Right lobe of liver (tissue), 6 donors: ENCODE data around the gene ARHGEF1. TPM values are rescaled to one million over a fixed set of nuclear protein-coding genes. Genes with fewer than 3 reads are reported as not detected.

Experiments
- ATAC-seq, 4 donors: fragments of 200-7000 bp; cut with Tn5 transposase; one replicate each; pipeline ENCODE4 v1.9.1; 2020; ENCODE audit warnings: mild to moderate bottlenecking in 4 of 4, moderate library complexity in 4 of 4
- DNase-seq, 3 donors: peaks; one replicate each; pipeline ENCODE4 v3.0.0-alpha.2; 2020
- H3K27ac ChIP-seq, 3 donors: fragments of 200-600 bp; one replicate each; pipeline ENCODE4 v1.8.0; 2022
- H3K27me3 ChIP-seq, 2 donors: fragments of 200-600 bp; one replicate each; pipeline ENCODE4 v1.8.0; 2022
- H3K36me3 ChIP-seq, 4 donors: fragments of 200-600 bp; sonication (generic) in 1 of 4; one replicate each; pipeline versions ENCODE4 v1.5.1 to v1.8.0; 2017 to 2022; ENCODE audit warnings: control low read depth in 1 of 4
- H3K4me1 ChIP-seq, 4 donors: fragments of 200-600 bp; sonication (generic) in 1 of 4; one replicate each; pipeline versions ENCODE4 v1.5.1 to v1.8.0; 2017 to 2022; ENCODE audit warnings: control low read depth in 1 of 4
- H3K4me3 ChIP-seq, 3 donors: fragments of 200-600 bp; one replicate each; pipeline ENCODE4 v1.8.0; 2022
- H3K9me3 ChIP-seq, 4 donors: fragments of 200-600 bp; sonication (generic) in 1 of 4; one replicate each; pipeline versions ENCODE4 v1.5.1 to v1.8.0; 2017 to 2022; ENCODE audit warnings: control low read depth in 1 of 4
- CTCF ChIP-seq, 4 donors: fragments of 200-600 bp in 3 of 4; fragments of 450-650 bp in 1 of 4; IDR thresholded peaks; one replicate each; pipeline versions ENCODE4 v1.5.1 to v1.8.0; 2016 to 2022; ENCODE audit warnings: antibody characterized with exemption in 4 of 4, mild to moderate bottlenecking in 2 of 4
- POLR2A ChIP-seq: fragments of 450-650 bp; IDR thresholded peaks from one replicate; pipeline ENCODE4 v1.6.1; 2017; ENCODE audit warnings: antibody characterized with exemption, mild to moderate bottlenecking
- WGBS: methylation state at CpG from one replicate; pipeline ENCODE4 v1.1.6; 2018; ENCODE audit warnings: low coverage, low lambda C conversion rate; ENCODE audit not compliant: insufficient coverage; ENCODE audit errors: missing lambda C conversion rate; 5-methylcytosine and 5-hydroxymethylcytosine counted together
- intact Hi-C, 2 donors: fragments of 100-400 bp; cut with DNase I; formaldehyde crosslinking; loops; one replicate each; pipeline versions ENCODE4 v1.11.2 to v1.14.1; 2022
- microRNA-seq, 2 donors: library from miRNA; unstranded; fragments of <30 nt; microRNA quantifications; one replicate each; pipeline ENCODE4, GENCODE V29; 2019 to 2020
- small RNA-seq, 2 experiments: library from RNA; depleted of rRNA; stranded (forward); fragments of <200 nt; gene quantifications; one replicate each; pipeline ENCODE3, GENCODE V24; 2016
- total RNA-seq, 6 experiments: library from RNA; depleted of rRNA in 2 of 6; stranded (reverse); fragments of >200 nt in 2 of 6; fragmentation: NEBNext Ultra II Directional in 3 of 6; extraction: Animal tissue kit (Norgen Biotek cat#: 25700) in 3 of 6; gene quantifications; one replicate each; pipeline versions ENCODE4 v1.1.0 to v1.2.4, GENCODE V29; 2016 to 2023
- donor health status: DM: no; HTN: yes; CAD: no.
- donor health status: DM: no; HTN: no; CAD: no.
- donor health status: DM: no; HTN: no; CAD: no.
- donor health status: DM: no; HTN: yes; CAD: no.
- donor health status: DM: no; HTN: yes; CAD: no.

The ARHGEF1 gene
- total RNA-seq, 6 experiments from 2014 or later = 25.3 to 39.7 (median 30.2) TPM

- H3K9me3 ChIP-seq = no peaks in the 10 kb centered on the region
- intact Hi-C loops = loop anchor here in 1 of 2 donors (5.0 kb wide), 1 partner anchor 75 kb away; no protein-coding TSS in a partner anchor
- no peak overlapping the region for H3K27ac ChIP-seq
- no peaks in the 10 kb centered on the region for H3K36me3 ChIP-seq
- ATAC-seq (no peak), DNase-seq (no peak)
- TF ChIP-seq POLR2A (no peak), CTCF (IDR thresholded peaks at IDR 0.05) (no peak)
- no peaks in the 10 kb centered on the region for H3K4me1 ChIP-seq
- WGBS = 70% methylated on average over 3 of the region's 3 CpGs
- H3K4me3 ChIP-seq = no peak overlapping the region
- no peaks in the 10 kb centered on the region for H3K27me3 ChIP-seq
Measured at GRCh38 chr19:41947091-41947490, 64.1 kb downstream of the ARHGEF1 start.

- ATAC-seq = peak; percentile 82 to 91 (median 87)
- no peaks in the 10 kb centered on the region for H3K27me3 ChIP-seq
- TF ChIP-seq CTCF (IDR thresholded peaks at IDR 0.05) (peak; percentile 80 to 99 (median 98)), POLR2A (no peak)
- H3K9me3 ChIP-seq = no peaks in the 10 kb centered on the region
- no peaks in the 10 kb centered on the region for H3K4me1 ChIP-seq
- H3K36me3 ChIP-seq = no peaks in the 10 kb centered on the region
- H3K4me3 ChIP-seq = no peak overlapping the region
- 3% methylated on average over 11 of the region's 12 CpGs for WGBS
- intact Hi-C loops = no loop called here
- DNase-seq = peak; percentile 75 to 81 (median 77)
- no peak overlapping the region for H3K27ac ChIP-seq
Measured at GRCh38 chr19:41951686-41952172, 68.7 kb downstream of the ARHGEF1 start.

DNA sequence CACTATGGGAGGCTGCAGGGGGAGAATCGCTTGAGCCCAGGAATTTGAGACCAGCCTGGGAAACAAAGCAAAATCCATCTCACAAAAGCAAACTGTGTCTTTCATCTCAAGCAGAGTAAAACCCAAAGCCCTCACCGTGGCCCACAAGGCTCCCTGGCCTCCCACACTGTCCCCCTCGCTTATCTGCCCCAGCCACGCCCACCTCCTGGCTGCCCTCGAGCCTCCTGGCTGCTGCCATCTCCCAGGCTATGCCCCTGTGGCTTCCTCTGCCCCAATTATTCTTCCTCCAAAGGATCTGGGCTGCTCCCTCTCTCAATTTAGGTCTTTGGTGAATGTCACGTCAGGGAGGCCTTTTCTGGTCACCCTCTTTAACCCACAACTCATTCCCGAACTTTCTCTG lies 72.5 kb downstream of the ARHGEF1 start:
- no peak for TF ChIP-seq CTCF (IDR thresholded peaks at IDR 0.05)
- no peak for TF ChIP-seq POLR2A
- Histone ChIP-seq H3K9me3 (no peaks in the 10 kb centered on the region), H3K27ac (no peak overlapping the region), H3K4me1 (peaks cover 0 to 10% (median 4%) of the 10 kb centered on the region in 4 donors), H3K4me3 (no peak overlapping the region), H3K36me3 (no peaks in the 10 kb centered on the region), H3K27me3 (no peaks in the 10 kb centered on the region)
- WGBS = 92% methylated on average over 2 of the region's 7 CpGs
- DNase-seq (no peak), ATAC-seq (no peak)
- intact Hi-C loops = no loop called here

GRCh38 chr19:41956621-41957020 lies 73.6 kb downstream of the ARHGEF1 start:
- DNase-seq (no peak), ATAC-seq (no peak)
- H3K4me1 ChIP-seq = peaks cover 0 to 10% (median 4%) of the 10 kb centered on the region in 4 donors
- no peak for TF ChIP-seq POLR2A
- TF ChIP-seq CTCF (IDR thresholded peaks at IDR 0.05) = no peak
- no peaks in the 10 kb centered on the region for H3K36me3 ChIP-seq
- no peaks in the 10 kb centered on the region for H3K9me3 ChIP-seq
- H3K27me3 ChIP-seq = no peaks in the 10 kb centered on the region
- H3K4me3 ChIP-seq = no peak overlapping the region
- intact Hi-C loops = no loop called here
- 71% methylated on average over 1 of the region's 13 CpGs for WGBS
- no peak overlapping the region for H3K27ac ChIP-seq

Small RNA genes lying within 50 kb of the gene (microRNA-seq; reads per million reads assigned to microRNA genes)
- 0 to 0.87 reads per million in 2 donors for gene MIR6797

Small RNA genes lying within 50 kb of the gene (small RNA-seq; reads per million reads assigned to genes)
- 0 reads per million in 2 experiments for gene MIR6797

Other genes with a start within 250 kb of the ARHGEF1 start
- not detected for gene CEACAM7, start 194.9 kb upstream of the ARHGEF1 start, total RNA-seq
- not detected for gene CEACAM5, start 174.6 kb upstream of the ARHGEF1 start, total RNA-seq
- under 1 TPM in 4 of 6 experiments, not detected in 2; 0.18 to 0.44 (median 0.23) TPM for gene CEACAM6, start 127.7 kb upstream of the ARHGEF1 start, total RNA-seq
- under 1 TPM; 0.42 to 0.73 (median 0.51) TPM for gene CEACAM3, start 86.6 kb upstream of the ARHGEF1 start, total RNA-seq
- not detected for gene LYPD4, start 38.5 kb upstream of the ARHGEF1 start, total RNA-seq
- gene DMRTC2, start 38.1 kb upstream of the ARHGEF1 start, total RNA-seq = not detected
- gene RPS19, start 22.9 kb upstream of the ARHGEF1 start, total RNA-seq = 100 to 1,000 TPM; 347 to 556 (median 499) TPM
- under 1 TPM in 4 of 6 experiments, not detected in 2; 0.18 to 0.71 (median 0.39) TPM for gene CD79A, start 5.9 kb upstream of the ARHGEF1 start, total RNA-seq
- gene ERFL, start 45.3 kb downstream of the ARHGEF1 start, total RNA-seq = not detected
- gene RABAC1, start 76.1 kb downstream of the ARHGEF1 start, total RNA-seq = 100 to 1,000 TPM in 2 of 6 experiments, 10 to 100 TPM in 4; 53.6 to 124 (median 75.8) TPM
- gene ATP1A3, start 111.0 kb downstream of the ARHGEF1 start, total RNA-seq = under 1 TPM in 2 of 6 experiments, not detected in 4; 0.07 TPM
- under 1 TPM in 4 of 6 experiments, not detected in 2; 0.15 to 0.42 (median 0.17) TPM for gene GRIK5, start 187.0 kb downstream of the ARHGEF1 start, total RNA-seq
- 1 to 10 TPM; 4.3 to 5.8 (median 4.7) TPM for gene ZNF574, start 193.0 kb downstream of the ARHGEF1 start, total RNA-seq
- 1 to 10 TPM in 3 of 6 experiments, under 1 TPM in 3; 0.18 to 3.0 (median 1.00) TPM for gene POU2F2, start 249.3 kb downstream of the ARHGEF1 start, total RNA-seq